ENCODE results near the gene ROCK2.

The ROCK2 gene

DNA sequence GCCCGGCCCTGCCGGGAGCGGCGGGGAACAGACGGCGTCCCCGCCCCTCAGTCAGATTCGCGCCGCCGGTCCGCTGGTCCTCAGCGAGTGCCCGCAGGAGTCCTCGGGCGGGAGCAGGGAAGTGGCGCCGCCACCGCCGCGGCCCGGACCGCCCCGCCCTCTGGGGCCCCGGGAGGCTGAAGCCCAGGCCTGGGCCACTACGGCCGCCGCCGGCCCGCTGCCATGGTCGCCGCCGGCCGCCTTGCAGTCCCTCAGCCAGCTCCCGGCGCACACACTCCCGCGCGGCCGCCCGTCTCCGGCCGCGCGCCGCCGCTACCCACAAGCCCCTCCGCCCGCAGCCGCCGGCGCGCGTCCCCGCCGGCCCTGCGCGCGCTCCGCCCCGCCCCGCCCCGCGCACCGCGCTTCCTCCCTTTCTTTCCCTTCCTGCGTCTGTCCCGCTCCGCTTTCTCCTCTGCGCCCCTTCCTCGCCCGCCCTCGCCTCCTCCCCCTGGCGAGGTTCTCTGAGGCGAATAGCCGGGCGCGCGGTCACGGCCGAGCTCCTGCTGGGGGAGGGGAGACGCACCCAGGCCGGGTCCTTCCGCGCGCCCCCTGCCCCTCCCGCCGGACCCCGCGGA lies at the start of gene ROCK2:
Gene ROCK2 (minus strand): TSS at position 295 of the 614 bp plus-strand sequence. CDS start 500 bp downstream, outside the sequence.
- peak; percentile 85 for DNase-seq

DNA sequence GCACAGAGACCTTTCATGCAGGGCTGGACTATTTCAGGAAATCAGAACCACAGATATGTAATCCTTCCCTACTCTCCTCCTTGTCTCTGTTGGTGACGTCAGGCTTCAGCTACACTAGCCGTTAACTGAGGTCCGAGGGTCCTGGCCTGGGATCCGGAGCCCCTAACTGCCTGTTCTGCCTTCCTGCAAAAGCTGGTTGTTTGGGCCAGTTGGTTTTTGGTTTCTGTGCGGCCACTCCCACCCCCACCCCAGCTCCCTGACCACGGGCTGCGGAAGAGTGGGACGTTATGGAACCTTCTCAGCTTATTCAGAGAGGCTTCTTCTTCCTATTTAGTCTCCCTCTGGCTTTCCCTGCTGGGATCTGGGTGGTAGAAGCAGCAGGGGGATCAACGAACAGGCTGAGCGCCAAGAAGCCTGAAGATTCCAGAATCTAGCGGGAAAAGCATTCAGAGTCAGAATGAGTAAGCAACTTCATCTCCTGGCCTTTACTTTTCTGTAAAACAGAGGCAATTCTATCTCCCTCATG lies 49.3 kb upstream of the ROCK2 start:
- no peak for DNase-seq

DNA sequence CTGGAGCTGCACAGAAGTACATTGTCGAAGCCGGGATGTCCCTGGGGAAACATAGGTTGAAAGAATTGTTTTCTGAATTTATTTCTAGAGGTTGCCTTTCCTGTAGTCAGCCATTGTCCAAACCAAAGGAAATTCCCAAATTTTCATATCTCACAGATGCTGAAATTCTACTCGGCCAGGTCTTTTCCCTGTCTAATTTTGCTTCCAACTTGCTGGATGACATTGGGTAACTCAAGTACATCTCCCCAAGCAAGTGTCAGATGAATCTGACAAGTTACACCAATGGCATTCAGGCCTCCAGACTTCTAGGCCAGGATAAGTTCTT lies 47.5 kb upstream of the ROCK2 start:
- no peak for DNase-seq

DNA sequence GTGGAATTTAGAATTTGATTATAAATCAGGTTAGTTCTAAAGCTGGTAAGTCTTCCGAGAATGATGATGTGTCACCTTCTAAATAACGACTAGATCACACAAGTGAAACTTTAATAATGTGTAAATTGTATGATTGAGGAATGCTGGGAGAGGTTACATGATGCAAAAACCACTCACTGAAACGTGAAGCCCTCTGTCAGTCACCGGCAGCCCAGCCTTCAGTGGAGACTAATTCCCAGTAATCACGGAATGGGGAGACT lies 45.9 kb upstream of the ROCK2 start:
- no peak for DNase-seq

DNA sequence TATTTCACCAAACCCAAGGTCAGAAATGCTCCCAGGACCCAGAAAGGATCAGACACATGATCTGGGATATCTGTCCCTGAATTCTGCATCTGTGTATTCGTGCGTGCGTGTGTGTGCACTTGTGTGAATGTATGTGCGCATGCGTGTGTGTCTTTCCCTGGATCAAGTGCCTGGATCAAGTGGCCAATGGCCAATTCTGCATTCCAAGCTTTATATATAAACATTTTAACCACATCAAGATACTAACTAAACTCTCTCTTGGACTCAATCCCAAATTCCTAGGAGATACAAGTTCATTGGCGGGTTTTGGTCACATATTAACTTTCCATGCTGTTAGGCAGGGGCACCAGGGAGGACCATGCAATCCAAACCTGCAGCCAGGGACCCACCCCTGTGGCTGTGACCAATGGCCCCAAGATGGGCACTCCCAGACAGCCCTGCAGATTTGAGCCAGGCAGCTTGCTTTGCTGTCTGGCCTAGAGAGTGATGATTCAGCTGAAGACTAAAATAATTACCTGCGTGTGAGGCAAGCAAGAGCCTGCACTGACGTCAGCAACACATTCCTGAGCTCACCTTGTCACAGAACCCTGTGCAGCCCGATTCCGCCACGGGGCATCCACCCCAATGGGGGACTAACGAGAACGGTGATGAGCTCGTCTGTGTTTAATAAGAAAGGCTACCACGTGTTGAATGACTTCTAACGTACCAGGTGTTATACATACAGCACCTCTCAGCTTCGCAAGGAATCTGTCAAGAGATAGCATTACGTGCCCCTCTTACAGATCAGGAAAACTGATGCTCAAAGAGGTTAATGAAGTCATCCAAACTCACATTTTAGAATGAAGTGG lies 45.3 kb upstream of the ROCK2 start:
- DNase-seq, result no peak

DNA sequence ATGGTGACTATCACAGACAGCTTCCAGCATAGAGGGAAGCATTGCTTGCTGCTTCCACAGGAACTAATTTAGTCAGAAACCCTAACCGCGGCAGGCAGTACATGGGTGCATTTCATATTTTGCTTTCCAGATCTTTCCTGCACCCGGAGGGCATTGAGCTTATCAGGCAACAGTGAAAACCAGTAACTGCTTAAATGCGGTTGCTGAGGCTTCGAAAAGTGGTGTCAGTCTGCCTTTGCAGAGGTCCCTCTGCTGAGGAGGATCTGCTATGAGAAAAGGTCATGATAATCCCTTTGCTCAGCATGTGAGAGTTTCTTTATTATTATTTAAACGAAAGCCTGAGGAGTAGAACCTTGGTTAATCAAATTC lies 44.6 kb upstream of the ROCK2 start:
- no peak for DNase-seq

DNA sequence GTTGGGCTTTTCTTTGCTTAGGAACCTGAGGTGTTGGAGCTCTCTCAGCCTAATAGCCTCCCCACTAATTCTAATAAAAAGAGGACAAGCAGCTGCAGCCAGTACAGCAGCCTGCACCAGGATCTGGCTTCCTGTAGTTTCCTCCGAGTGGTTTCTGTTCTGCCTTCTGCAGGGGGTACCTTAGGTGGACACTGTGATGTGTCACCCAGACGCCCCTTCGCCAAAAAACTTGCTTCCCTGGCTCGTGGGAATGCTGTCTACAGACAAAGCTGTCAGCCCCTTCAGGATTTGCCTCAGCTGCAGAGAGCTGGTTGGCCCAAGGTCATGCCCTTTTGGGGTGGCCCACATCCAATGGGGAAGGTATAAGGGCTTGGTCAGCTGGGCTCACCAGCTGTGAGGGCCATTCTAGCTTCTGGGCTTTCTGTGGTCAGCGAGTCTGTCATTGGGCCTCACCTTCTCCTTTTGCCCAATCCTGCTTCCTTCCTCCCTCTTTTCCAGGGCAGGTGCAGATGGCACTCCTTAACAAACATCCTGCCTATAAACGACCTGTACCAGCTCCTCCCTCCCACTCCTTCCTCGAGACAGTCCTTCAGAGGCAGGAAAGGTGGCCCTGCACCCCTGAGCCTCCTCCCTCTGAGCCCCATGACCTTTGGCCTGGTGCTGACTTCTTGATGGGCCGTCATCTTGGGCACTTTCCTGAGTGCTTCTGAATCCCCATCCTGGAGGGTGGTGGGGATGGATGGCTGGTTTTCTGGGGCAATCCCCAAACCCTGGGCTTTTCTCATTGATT lies 44.0 kb upstream of the ROCK2 start:
- DNase-seq, result no peak

DNA sequence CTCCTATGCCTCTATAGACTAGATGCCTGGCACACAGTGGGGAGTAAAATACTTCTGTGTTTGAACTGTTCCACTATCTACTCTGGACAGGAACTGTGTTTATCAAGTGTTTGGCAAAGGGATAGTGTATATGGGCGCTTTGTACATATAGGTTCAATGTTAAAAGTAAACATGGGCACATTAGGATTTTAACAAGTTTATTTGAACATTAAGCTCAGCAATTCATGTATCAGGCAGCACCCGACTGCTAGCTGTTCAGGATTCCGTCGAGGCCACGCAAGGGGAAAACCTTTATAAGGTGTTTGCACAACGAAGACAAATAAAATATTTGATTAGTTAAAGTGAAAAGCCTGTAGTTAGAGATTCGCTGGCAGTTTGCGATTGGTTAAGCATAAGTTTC lies 43.4 kb upstream of the ROCK2 start:
- no peak for DNase-seq

DNA sequence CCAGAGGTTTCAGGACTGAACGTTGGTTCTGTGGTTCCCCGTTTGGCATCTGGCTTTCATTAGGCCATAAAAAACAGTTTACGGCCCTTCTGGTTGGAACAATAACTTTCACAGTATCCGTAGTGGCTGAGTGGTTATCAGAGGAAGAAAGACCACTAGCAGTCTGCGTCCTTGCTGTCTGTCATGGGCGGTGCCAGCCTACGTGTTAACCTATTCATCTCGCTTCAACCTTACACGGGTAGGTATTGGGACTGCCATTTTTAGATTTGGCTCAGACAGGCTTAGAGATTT lies 42.6 kb upstream of the ROCK2 start:
- DNase-seq, result no peak

DNA sequence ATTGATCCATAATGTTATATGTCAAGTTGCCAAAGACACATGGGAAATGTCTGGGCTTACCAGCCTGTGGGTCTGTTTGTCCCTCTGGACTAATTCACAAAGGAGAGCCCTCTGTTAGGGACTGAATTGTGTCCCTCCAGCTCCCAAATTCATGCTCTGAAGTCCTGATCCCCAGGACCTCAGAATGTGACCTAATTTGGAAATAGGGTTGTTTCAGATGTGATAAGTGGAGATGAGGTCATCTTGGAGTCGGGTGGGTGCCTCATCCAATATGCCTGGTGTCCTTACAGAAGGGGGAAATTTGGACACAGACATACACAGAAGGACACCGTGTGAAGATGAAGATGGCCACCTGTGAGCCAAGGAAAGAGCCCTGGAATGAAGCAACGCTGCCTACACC lies 41.4 kb upstream of the ROCK2 start:
- no peak for DNase-seq

DNA sequence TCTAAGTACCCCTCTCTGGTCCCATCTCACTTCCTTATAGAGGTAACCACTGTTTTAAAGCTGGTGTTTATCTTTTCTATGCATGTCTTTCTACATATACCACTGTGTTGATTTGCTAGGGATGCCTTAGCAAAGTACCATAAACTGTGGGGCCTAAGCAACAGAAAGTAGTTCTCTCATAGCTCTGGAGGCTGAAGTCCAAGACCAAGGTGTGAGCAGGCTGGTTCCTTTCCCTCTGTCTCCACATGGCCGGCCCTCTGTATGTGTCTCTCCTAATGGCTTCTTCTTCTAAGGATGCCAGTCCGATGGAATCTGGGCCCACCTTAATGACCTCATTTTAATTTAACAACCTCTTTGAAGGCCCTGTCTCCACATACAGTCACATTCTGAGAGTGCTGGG lies 40.8 kb upstream of the ROCK2 start:
- no peak for DNase-seq

DNA sequence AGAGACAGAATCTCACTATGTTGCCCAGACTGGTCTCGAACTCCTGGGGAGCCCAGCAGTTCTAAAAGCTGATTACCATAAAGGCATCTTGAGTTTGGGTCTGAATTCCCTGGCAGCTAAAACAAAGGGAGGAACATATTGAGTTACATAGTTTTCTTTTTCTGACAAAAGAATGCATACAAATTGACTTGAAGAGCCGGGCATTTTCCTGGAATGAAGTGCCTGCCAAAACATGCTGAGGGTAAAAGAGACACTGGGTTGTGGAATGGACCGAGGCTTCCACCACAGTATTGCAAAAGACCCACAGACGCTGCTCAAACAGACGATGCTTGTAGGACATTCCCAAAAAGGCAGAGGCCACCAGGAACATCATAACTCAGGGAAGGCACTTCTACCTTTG lies 35.1 kb upstream of the ROCK2 start:
- no peak for DNase-seq

DNA sequence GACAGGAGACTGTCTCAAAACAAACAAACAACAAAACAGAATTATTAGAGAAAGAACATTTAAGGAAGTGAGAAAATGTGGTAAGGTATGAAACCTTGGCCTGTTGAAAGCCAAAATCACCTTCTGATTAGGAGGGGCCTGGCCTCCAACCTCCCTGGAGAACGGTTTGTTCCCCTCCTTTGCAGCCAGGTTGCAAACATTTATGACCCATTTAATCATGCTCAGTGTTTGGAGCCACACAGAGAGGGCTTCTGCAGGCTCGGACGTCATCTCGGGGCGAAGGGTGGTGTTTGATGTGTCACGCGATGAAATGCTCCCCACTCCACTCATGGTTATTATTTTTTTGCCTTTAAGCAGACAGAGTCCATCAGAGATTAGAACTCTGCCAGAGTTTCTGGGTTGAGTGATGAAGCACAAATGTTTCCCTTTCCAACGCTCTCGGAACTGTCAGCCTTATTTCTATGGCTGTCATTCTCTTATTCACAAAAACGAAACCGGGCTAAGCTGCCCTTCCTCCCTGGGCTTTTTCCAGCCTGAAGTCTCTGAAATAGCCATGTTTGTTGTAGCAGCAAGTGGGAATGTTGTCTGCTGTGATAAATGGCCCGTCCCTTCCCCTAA lies 33.6 kb upstream of the ROCK2 start:
- DNase-seq, result no peak

DNA sequence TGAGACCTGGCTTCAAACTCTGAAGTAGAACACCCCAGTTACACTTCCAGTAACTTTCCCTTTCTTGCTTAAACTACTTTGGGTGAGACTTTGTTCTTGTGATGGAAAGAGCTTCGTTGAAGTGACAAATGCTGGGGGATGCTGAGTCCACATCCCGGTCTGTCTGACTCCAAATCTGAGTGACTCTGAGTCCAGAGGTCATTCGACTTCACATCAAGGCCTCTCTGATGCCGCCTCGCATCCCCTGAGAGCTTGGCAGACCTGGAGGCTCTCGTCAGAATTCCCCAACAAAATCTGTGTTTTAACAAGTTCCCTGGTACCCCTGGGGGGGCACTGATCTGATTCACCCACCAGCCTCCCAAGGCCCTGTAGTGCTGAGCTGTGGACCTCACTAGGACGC lies 31.6 kb upstream of the ROCK2 start:
- DNase-seq, result no peak

DNA sequence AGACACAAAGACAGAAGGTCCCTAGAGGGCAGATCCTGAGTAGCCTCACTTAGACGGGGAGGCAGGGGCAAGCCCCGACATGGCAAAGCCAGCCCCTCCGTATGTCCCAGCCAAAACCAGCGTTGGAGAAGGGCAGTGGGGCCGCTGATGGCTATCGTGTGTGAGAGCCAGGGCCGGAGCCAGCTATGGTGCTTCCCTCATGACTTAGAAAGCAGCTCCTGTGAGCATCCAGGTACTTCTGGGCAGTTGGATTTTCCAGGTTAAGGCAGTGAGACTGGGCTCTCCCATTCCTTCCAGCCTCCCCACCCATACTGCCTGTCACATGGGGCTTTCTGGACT lies 31.2 kb upstream of the ROCK2 start:
- no peak for DNase-seq

DNA sequence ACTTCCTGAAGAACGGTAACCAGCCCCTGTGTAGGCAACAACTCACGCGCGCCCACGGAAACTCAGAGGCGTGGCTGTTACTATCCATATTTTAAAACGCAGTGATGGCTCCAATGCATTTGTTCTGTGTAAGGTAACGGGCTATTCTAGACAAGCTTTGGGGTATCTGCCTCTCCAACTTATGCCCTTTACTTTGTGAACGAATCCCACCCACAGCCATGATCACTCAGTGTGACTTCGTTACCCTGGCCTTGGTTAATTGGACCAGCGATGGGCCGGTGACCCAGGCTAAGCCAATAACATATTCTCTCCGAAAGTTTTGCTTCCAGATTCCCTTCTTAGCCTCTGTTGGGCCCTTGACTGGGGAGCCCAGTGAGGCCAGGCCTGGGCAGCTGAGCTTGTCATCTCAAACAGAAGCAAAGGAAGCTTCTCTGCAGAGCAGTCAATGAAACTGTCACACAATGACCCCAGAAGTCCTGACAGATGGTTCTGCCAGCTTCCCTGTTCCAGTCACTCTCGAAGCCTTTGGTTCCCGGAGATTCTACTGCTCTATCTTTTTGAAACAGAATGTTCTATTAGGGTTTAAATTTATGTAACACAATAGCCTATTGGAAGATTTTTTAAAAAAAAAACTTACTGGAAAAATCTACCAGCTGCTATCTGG lies 30.7 kb upstream of the ROCK2 start:
- no peak for DNase-seq

DNA sequence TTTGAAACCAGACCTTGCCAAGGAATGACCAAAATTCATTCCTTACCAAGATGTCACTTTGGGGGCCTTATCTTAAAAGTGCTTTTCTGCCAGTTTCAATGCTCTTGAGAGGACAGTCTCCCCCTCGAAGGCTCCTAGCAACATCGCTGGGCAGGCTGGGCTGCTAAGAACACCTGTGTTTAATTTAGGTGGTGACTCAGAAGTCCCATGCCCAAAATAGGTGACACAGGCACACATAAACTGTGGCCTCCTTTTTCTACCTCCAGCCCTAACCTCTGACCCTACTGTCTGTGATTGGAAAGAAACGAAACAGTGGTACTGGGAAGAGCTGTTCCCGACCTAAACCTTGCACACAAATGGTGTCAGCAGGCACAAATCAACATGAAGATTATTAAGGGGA lies 28.7 kb upstream of the ROCK2 start:
- DNase-seq, result no peak

DNA sequence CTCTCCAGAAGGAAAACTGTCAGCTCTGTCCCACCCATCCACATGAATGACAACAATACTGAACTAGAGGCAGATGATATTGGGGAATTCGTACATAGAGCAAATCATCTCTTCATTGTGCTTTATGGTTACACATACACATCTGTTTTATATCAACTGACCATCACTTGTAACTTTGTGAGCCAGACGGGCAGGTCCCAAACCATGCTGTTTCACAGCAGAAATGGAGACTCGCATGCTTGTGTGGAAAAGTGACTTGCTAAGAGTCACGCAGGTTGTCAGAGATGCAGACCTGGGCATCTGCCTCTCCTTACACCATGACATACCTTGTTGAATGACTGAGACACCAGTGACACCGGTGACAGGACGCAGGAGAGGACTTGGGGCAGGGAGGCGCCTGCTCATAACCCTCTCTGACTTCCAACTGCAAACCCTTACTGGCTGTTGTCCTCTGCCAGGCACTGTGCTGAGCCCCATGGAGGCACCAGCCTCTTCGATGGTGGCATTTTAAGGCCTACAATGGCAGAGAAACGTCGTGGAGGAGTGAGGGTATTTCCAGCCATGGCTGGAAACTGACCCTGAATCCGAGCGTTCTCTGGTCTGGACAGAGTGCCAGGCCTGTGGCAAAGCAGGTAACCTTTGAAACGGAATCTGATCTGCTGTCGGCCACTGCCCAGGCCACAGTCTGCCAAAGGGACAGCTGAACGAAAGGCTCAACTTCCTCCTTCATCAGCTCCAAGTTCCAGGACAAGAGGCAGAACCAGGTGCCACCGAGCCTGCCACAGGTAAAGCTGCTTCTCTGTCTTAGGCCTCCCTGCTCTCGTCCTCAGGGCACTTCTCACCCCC lies 26.9 kb upstream of the ROCK2 start:
- no peak for DNase-seq

DNA sequence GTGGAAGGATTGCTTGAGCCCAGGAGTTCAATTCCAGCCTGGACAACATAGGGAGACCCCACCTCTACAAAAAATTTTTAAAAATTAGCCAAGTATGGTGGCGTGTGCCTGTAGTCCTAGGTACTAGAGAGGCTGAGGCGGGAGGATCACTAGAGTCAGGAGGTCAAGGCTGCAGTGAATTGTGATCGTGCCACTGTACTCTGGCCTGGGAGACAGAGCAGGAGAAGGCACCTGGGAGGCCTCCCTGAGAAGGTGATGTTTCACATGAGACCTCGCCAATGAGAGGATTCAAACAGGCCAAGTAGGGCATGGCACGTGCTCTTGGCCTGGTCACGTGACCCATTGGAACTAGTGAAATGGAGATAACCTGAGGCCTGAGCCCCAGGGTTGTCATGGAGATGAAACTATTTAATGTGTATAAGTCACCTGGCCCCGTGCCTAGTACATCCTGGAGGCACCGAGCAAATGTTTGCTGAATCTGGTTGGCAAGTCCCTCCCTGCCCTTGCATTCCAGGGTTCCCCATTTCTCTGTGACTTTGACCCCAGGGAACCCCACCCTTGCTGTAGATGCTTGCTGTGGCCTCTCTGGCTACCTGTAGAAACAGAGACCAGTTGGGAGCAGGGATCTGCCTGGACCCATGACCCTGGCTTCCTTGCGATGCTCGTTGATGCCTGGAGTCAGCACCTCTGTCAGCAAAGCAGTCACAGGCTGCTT lies 26.1 kb upstream of the ROCK2 start:
- DNase-seq, result no peak

DNA sequence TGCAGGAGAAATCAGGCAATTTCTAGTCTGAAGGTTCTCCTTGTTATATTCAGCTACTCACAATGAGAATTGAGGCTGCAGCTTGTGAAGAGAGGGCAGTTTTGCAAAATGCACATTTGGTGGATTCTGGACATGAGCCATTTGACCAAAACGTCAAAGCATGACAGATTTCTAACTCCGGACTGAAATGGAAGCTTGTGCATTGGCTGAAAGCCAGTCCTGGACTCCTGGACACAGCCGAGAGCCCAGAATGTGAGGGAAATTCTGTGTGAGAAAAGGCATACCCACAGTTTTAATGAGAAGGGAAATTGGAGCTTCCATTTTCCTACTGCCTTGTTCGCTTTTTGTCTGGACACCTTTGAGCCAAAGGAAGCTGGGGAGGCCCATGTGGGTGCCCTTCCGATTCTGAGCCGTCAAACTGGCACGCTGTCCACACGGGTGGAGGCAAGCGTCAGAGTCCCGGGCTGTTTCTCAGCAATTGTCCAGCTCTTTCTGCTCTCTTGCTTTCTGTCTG lies 23.7 kb upstream of the ROCK2 start:
- DNase-seq, result no peak

DNA sequence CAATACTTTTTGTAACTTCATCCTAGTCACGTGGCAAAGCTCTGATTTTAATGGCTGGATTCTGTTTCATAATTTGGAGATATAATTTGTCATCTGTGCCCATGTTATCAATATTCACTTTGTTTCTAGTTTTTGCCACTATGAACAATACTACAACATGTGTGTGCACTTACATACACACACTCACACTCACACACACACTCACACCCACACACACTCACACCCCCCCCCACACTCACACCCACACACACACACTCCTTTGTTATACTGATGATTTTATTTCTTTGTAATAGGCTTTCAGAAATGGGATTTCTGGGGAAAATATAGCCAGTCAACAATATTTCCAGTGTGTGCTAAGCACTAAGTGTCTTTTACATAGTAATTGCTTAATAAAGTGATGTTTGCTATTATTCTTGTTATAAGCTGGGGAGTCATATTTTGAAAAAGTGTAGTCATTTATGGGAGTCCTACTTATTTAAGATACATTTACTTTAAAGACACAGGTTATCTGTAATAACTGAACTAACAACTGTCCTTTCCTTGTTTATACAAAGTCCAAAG lies 22.8 kb upstream of the ROCK2 start:
- DNase-seq, result no peak

Data from activated CD4-positive, alpha-beta T cell treated with anti-CD3 and anti-CD28 coated beads, Interleukin-2, amount 50 U/mL, for 16 hours (primary cell).